NCI-H146 treated with DMSO at 0.1 percent for 48 hours (cell line): ENCODE data around the gene MSRB1.

Experiments
- DNase-seq: peaks from one replicate; lab custom pipeline; 2025; ENCODE audit not compliant: unreplicated experiment; lab: John Stamatoyannopoulos, UW

Gene MSRB1

GRCh38 chr16:1918351-1919326, 24.4 kb downstream of the MSRB1 start, which contains the start of gene HS3ST6:
TSS of gene HS3ST6 (minus strand) at chr16:1918415. CDS start at chr16:1918323, 92 bp downstream.
- no peak for DNase-seq

GRCh38 chr16:1917665-1918350, 25.2 kb downstream of the MSRB1 start:
- no peak for DNase-seq

DNA sequence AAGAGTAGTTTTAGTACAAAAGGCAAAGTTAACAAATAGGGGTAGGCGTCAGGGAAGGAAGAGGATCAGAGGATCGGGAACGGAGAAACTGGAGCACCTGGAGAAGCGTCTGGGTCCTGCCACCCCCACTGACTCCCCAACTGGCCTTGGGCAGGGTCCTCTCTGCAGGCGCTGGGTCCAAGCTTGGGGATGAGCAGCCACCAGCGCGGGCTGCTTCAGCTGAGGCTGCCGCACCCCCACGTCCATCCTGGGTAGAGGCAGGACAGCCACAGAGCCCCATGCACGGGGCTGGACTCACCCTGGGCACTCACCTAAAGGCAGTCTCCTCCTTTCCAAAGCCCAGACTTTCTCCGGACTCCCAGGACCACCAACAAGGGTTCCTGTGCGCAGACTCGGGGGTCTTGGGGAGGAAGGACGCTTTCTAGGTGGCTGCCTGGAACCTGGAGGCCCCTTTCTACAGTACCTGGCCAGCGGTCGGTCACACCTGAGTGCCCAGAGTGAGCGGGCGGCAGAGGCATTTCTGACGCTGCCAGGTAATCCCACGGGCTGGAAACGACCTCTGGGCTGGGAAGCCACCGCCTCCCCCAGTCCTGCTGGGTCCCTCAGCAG, 25.8 kb downstream of the MSRB1 start:
- no peak for DNase-seq

- no peak for DNase-seq
Observed at GRCh38 chr16:1916640-1916990, 26.4 kb downstream of the MSRB1 start.

DNA sequence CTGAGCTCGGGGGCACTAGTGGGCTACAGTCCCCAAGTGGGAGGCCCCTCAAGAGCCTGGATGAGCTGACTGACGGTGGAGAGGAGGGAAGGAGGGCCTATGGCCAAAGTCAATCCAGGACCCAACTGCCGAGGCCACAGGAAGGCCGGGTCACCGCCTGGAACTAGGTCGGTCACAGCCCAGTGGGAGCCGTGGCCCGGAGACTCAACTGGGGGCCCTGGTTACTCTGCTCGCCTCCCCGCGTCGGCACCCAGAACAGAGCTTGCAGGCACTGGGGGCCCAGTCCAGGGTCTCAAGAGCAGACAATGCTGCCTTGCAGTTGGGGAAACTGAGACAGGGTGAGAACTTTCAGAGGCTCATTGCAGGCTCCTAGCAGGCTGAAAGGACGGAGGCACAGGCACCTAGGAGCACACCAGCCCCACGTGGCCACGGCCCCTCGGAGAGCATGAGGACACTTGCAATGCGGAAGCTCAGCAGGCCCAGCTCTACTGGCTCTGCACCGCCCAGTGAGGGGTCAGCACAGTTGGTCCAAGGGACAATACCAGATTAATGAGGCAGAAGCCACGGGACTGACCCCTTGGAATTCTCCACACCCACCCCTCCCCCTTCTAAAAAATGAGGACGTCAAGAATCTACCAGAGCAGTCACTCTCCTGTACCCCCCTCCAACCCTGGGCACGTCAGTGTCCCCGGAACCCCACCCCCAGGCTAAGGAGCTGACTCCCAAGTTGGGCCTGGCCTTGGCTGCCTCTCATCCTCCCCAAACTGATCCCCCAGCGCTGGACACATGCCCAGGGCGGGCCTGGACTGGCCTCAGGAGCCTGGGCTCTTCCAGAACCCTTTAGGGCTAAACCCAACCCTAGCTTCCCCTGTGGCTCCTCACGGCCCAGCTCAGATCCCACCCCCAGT, 27.0 kb downstream of the MSRB1 start:
- DNase-seq: no peak

- no peak for DNase-seq
Observed at GRCh38 chr16:1914988-1915387, 28.0 kb downstream of the MSRB1 start.

DNA sequence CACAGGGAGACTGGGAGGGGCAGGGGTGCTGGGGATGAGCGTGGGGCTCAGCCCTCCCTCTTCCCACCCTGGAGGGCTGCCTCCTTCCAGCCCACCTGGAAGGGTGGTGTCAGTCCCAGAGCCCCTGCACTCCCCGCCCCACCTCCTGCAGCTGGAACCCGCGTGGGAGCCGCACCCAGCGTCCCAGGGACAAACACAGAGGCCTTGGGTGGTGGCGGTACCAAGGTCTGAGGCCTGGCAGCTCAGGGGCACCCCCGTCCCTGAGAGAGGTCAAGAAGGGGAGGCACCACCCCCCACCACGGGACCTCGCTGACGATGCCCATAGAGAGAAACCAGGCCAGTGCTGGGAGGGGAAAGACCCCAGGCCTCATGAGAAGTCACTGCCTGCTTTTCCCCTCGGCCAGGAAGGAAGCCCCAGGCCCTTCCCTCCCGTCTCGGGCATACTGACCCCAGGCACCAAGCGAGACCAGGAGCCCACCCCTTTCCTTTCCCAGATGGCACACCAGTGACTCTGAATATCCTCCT, 28.9 kb downstream of the MSRB1 start:
- no peak for DNase-seq

DNA sequence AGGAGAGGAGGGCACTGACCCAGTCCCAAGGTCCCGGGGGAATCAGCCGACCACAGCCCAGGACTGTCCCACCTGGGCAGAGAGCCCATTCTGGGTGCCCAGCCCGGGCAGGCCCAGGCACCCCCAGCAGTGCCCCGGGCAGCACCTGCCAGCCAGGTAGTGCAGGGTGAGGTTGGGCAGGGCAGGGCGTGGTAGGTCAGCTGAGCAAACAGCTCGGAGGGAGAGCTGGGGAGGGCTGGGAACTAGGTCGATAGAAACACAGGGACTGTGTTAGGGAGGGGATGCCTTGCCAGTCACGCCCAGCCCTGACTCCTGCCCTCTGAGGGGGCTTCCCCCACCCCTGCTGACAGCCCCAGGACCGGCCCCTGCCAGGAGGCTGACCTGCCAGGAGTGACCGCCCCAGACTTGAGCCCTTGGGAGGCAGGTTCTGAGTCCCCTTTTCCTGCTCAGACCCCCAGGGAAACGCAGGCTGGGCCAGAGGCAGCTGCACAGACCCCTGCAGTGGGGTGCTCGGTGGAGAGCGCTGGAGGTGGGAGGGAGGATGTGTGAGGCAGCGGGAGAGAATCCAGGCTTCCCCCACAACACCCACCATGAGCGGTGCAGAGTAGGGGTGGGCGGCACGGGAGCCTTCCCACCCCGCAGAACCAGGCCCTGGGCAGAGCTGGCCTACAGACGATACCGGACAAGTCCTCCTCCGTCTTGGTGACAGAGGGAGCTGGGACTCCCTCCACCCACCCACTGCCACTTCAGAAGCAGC, 29.5 kb downstream of the MSRB1 start:
- DNase-seq: peak; percentile 91

- no peak for DNase-seq
Observed at GRCh38 chr16:1912215-1912543, 30.8 kb downstream of the MSRB1 start.

DNA sequence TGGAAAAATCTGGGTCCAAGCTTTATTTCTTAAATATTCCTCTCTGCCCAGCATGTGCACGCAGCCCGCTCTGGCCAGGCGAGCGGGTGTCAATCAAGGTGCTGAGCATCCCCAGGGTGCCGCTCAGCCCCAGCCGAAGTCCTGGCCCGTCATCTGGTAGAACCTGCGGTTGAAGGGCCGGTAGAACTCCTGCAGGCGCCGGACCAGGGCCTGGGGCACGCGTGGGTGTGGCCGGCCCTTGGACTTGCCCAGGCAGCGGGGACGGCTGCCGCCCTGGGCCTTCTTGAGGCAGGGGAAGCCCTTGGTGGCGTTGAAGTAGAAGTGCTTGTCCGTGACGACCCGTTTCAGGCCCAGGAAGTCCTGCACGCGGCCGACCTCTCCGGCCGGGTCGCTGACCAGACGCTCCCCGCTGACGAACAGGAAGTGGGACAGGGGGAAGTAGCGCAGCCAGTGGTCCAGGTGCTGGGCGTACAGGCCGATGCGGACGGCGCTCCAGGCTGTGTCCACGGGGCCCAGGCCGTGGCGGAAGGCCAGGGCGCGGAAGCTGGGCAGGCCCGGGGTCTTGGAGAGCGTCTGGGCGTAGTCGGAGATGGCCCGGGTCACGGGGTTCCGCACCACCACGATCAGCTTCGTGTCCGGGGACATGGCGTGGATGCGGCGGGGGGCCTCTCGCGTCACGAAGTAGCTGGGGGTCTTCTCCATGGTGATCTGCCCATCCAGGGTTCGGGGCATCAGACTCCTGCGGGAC, 31.4 kb downstream of the MSRB1 start:
- DNase-seq: no peak

- DNase-seq: peak; percentile 83
Observed at GRCh38 chr16:1909561-1910231, 33.3 kb downstream of the MSRB1 start.

DNA sequence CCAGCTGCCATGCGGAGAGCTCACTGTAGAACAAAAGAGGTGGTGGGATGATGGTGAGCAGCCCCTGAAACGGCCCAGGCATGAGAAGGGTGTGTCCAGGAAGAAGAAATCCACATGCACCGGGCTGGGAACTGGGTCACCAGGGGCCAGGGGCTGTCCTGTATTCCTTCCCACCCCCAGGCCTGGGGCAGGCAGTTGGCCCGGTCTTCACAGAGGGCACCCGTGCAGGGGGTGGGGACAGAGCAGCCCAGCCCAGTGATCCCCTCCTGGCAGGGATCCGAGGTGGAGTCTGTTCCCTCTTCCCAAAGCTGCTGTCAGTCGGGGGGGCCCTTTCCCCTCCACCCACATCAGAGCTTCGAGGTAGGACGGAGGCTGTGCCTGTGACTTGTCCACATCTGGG, 34.0 kb downstream of the MSRB1 start:
- DNase-seq: no peak

DNA sequence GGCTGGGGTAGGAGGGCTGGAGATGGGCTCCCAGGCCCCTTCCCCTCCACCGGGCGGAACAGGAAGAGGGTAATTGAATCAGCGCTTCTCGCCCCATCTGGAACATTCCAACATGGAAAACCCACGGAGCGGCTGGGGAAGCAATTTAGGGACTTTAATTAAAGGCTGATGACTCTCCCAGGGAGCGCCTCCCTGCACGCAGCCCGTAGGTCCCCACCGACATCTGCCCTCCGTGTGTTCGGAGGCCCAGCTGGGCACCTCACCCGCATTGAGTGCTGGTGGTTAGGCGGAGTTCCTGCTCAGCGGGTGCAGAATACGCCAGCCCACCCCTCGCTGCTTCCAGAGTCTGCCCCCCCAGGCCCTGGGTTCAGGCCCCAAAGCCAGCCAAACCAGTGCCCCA, 34.8 kb downstream of the MSRB1 start:
- no peak for DNase-seq

- DNase-seq: no peak
Observed at GRCh38 chr16:1907226-1907860, 35.7 kb downstream of the MSRB1 start.

DNA sequence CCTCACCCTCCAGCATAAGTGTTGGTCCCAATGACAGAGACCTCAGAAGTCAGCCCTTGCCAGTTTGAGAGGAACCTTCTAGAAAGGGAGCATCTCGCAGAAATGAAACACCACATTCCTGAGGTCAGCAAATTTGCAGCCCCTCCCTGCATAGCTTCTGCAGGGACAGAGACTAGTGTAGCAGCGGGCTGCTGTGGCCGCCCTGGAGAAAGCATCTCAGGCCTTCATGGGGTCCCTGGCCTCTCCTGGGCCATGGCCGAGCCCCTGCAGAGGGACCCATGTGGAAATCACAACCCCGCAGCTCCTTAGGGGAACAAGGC, 36.2 kb downstream of the MSRB1 start:
- DNase-seq: no peak

GRCh38 chr16:1906055-1906845, 36.7 kb downstream of the MSRB1 start:
- no peak for DNase-seq
